HG02763 (cell line): ENCODE measurements around the gene MCFD2.
"Not testable (repeated sequence)": the region's sequence is repeated elsewhere in the genome, so short reads cannot be mapped to it uniquely, and the experiment has no call there.

Source experiments
- ATAC-seq: cut with Tn5 transposase; IDR thresholded peaks from one replicate; pipeline ENCODE4 v1.9.1; 2021; ENCODE audit warnings: mild to moderate bottlenecking, moderate library complexity; ENCODE audit not compliant: unreplicated experiment

Gene MCFD2

GRCh38 chr2:46875962-46876689, 39.5 kb downstream of the MCFD2 start:
- not testable (repeated sequence) for ATAC-seq

- ATAC-seq: no peak
Measured at GRCh38 chr2:46875226-46875899, 40.2 kb downstream of the MCFD2 start.

- no peak for ATAC-seq
Measured at GRCh38 chr2:46874236-46874929, 41.2 kb downstream of the MCFD2 start.

- no peak for ATAC-seq
Measured at GRCh38 chr2:46873604-46874068, 42.0 kb downstream of the MCFD2 start.

GRCh38 chr2:46872902-46873603, 42.6 kb downstream of the MCFD2 start:
- no peak for ATAC-seq

- no peak for ATAC-seq
Measured at GRCh38 chr2:46871976-46872381, 43.6 kb downstream of the MCFD2 start.

GRCh38 chr2:46870051-46870839, 45.4 kb downstream of the MCFD2 start:
- ATAC-seq: no peak

GRCh38 chr2:46869621-46870020, 46.0 kb downstream of the MCFD2 start:
- ATAC-seq: no peak

GRCh38 chr2:46866770-46867246, 48.8 kb downstream of the MCFD2 start:
- ATAC-seq: no peak

GRCh38 chr2:46865181-46865970, 50.2 kb downstream of the MCFD2 start:
- no peak for ATAC-seq

- ATAC-seq: no peak
Measured at GRCh38 chr2:46863882-46864281, 51.7 kb downstream of the MCFD2 start.

- no peak for ATAC-seq
Measured at GRCh38 chr2:46862514-46862913, 53.1 kb downstream of the MCFD2 start.

GRCh38 chr2:46861916-46862315, 53.7 kb downstream of the MCFD2 start:
- ATAC-seq: no peak

- ATAC-seq: no peak
Measured at GRCh38 chr2:46859482-46859881, 56.1 kb downstream of the MCFD2 start.

- no peak for ATAC-seq
Measured at GRCh38 chr2:46858702-46859090, 56.9 kb downstream of the MCFD2 start.

GRCh38 chr2:46857871-46858701, 57.5 kb downstream of the MCFD2 start:
- ATAC-seq: no peak

- no peak for ATAC-seq
Measured at GRCh38 chr2:46856336-46856735, 59.3 kb downstream of the MCFD2 start.

GRCh38 chr2:46855805-46856204, 59.8 kb downstream of the MCFD2 start:
- ATAC-seq: no peak

GRCh38 chr2:46854260-46854659, 61.3 kb downstream of the MCFD2 start:
- no peak for ATAC-seq
